Naive thymus-derived CD4-positive, alpha-beta T cell (primary cell): ENCODE results near the gene P4HA3. TPM values are rescaled to one million over a fixed set of nuclear protein-coding genes. Genes with fewer than 3 reads are reported as not detected.

Experiments
- ATAC-seq: fragments of 150-1000 bp; cut with Tn5 transposase; 2 replicates; pipeline ENCODE4 v1.10.0; 2021; ENCODE audit warnings: mild to moderate bottlenecking, moderate library complexity
- CTCF ChIA-PET: fragments of 350-600 bp; sonication (Branson Sonifier 250); formaldehyde crosslinking; loops from one replicate; lab custom pipeline; 2021; ENCODE audit warnings: antibody characterized with exemption; lab: Charles Lee
- POLR2A ChIA-PET: fragments of 350-600 bp; sonication (Branson Sonifier 250); formaldehyde crosslinking; loops from one replicate; lab custom pipeline; 2021; ENCODE audit warnings: antibody characterized with exemption, inconsistent platforms; lab: Charles Lee
- DNase-seq, 9 donors: peaks; one replicate each; pipeline versions ENCODE4 v3.0.0 to v3.0.0-alpha.2; 2020 to 2022; ENCODE audit warnings: mixed read lengths in 1 of 9
- H3K27ac ChIP-seq: one replicate; pipeline ENCODE4 v1.7.0; 2013; ENCODE audit warnings: mild to moderate bottlenecking, low read depth, low read length, moderate library complexity
- H3K27me3 ChIP-seq, 2 donors: one replicate each; pipeline ENCODE4 v1.7.0; 2013; ENCODE audit warnings: low read length in 2 of 2, mild to moderate bottlenecking in 2 of 2, moderate library complexity in 2 of 2; ENCODE audit not compliant: control insufficient read depth in 2 of 2, insufficient read depth in 2 of 2
- H3K36me3 ChIP-seq, 3 experiments: 1 replicate in 2 of 3; 2 replicates in 1 of 3; pipeline ENCODE4 v1.7.0; 2013; ENCODE audit warnings: low read length in 3 of 3, mild to moderate bottlenecking in 3 of 3, moderate library complexity in 1 of 3; ENCODE audit not compliant: insufficient read depth in 3 of 3, control insufficient read depth in 2 of 3
- H3K4me1 ChIP-seq, 2 donors: one replicate each; pipeline ENCODE4 v1.7.0; 2013; ENCODE audit warnings: low read length in 2 of 2, mild to moderate bottlenecking in 2 of 2, moderate library complexity in 1 of 2; ENCODE audit not compliant: control insufficient read depth in 2 of 2, insufficient read depth in 2 of 2
- H3K4me3 ChIP-seq: 2 replicates; pipeline ENCODE4 v1.7.0; 2013; ENCODE audit warnings: mild to moderate bottlenecking, low read length
- H3K9me3 ChIP-seq, 3 experiments: 1 replicate in 2 of 3; 2 replicates in 1 of 3; pipeline ENCODE4 v1.7.0; 2013; ENCODE audit warnings: low read length in 3 of 3; ENCODE audit not compliant: control insufficient read depth in 2 of 3
- H3K27ac Mint-ChIP-seq, 9 donors: one replicate each; pipeline ENCODE4 v1.8.0; 2020 to 2022; ENCODE audit warnings: mixed read lengths in 9 of 9, mild to moderate bottlenecking in 8 of 9, moderate library complexity in 5 of 9, inconsistent platforms in 2 of 9
- H3K27me3 Mint-ChIP-seq, 5 donors: one replicate each; pipeline ENCODE4 v1.8.0; 2021 to 2022; ENCODE audit warnings: mixed read lengths in 5 of 5, mild to moderate bottlenecking in 1 of 5
- H3K36me3 Mint-ChIP-seq, 5 donors: one replicate each; pipeline ENCODE4 v1.8.0; 2020 to 2022; ENCODE audit warnings: mixed read lengths in 5 of 5, mild to moderate bottlenecking in 3 of 5, inconsistent platforms in 1 of 5
- H3K4me1 Mint-ChIP-seq, 7 donors: one replicate each; pipeline ENCODE4 v1.8.0; 2020 to 2022; ENCODE audit warnings: mixed read lengths in 7 of 7, mild to moderate bottlenecking in 3 of 7, inconsistent platforms in 1 of 7
- H3K4me3 Mint-ChIP-seq, 10 donors: one replicate each; pipeline ENCODE4 v1.8.0; 2020 to 2022; ENCODE audit warnings: mild to moderate bottlenecking in 10 of 10, mixed read lengths in 10 of 10, moderate library complexity in 6 of 10, inconsistent platforms in 2 of 10
- H3K9me3 Mint-ChIP-seq, 11 donors: one replicate each; pipeline ENCODE4 v1.8.0; 2020 to 2022; ENCODE audit warnings: mixed read lengths in 11 of 11, mild to moderate bottlenecking in 4 of 11, inconsistent platforms in 1 of 11, moderate library complexity in 1 of 11
- intact Hi-C, 2 donors: fragments of 100-400 bp; cut with micrococcal nuclease; formaldehyde crosslinking; loops; one replicate each; pipeline ENCODE4 v1.15.1; 2023
- polyA plus RNA-seq, 2 donors: library from polyadenylated mRNA; unstranded; fragments of 300-500 nt; fragmentation: Illumina TruSeq; gene quantifications; one replicate each; pipeline ENCODE4 v1.2.3, GENCODE V29; 2021
- total RNA-seq, 6 experiments: library from RNA in 5 of 6; stranded (reverse) in 5 of 6; gene quantifications; 1 replicate in 5 of 6; 2 replicates in 1 of 6; pipeline ENCODE4 v1.2.3 and lab custom pipeline; 2021 to 2026

The P4HA3 gene
- total and polyA plus RNA-seq, 7 experiments from 2014 or later: not detected

DNA sequence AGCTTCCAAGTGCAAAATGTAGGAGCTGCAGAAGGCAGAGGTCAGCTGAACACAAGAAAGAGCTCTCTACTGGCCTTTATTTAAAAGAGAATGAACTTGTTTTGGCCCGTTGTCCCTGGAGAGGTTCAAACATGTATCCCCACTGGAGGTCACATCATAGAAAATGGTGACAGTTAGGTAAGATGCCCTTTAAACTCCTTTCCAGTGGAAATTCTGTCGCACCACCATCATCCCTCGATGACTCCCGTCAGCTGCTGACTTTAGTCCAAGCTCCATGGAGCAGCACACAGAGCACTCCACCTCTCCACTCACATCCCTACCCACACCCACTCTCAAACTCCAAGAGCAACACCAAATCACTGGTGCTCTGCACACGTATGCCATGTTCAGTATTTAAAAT is 15.2 kb upstream of the P4HA3 start:
- POLR2A ChIA-PET: no interaction called here

DNA sequence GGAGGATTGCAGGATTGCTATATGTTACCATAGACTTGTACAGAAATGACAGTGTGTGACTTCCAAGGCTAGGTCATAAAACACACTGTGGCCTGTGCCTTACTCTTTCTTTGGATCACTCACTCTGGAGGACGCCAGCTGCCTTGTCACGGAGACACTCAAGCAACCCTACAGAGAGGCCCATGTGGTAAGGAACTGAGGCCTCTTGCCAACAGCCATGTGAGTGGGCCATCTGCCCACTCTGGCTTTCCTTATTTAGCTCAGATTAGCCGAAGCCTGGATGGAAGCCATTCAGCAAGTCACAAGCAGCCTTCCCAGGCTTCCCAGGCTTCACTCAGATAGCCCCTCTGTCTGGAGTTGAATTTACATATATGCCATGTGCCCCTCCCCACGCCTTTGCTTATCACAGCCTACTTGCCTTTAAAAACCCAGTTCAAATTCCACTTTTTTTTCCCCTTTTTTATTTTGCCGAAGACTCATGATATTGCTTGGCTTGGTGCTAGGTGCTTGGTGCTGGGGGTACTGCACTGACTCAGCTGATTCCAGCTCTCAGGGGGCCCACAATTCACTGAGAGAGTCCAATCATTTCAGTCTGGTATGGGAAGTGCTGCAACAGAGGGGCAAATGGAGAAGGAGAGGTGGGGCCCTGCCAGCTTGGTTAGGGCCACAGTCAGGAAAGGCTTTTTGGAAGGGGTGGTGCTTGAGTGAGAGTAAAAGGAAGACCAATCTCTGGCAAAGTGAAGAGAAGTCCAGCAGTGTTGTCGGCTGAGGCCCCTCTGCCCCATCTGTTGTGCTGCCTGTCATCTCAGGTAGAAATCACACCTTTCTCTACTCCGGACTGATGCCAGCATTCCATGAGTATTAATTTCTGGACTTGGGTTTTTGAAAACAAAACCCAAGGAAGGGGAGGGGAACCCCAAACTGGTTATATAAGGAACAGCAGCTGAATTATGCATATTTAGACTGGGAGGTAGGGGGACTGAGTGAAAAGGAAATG is 14.5 kb upstream of the P4HA3 start:
- Histone ChIP-seq H3K27ac (no peak overlapping the region), H3K9me3 (no peaks in the 10 kb centered on the region), H3K27me3 (no peaks in the 10 kb centered on the region), H3K4me1 (no peaks in the 10 kb centered on the region), H3K36me3 (no peaks in the 10 kb centered on the region), H3K4me3 (no peak overlapping the region)
- intact Hi-C loops: no loop called here
- ChIA-PET CTCF (no interaction called here), POLR2A (no interaction called here)
- DNase-seq: no peak
- Mint-ChIP-seq H3K9me3 (peaks cover 0 to 3% (median 0%) of the 10 kb centered on the region in 11 donors), H3K4me3 (no peak overlapping the region), H3K27ac (no peak overlapping the region), H3K4me1 (peaks cover 0 to 6% (median 0%) of the 10 kb centered on the region in 7 donors), H3K36me3 (peaks cover 0 to 12% (median 0%) of the 10 kb centered on the region in 5 donors), H3K27me3 (peaks cover 0 to 18% (median 1%) of the 10 kb centered on the region in 5 donors)
- no peak for ATAC-seq

More for the DNA sequence above, 15.2 kb upstream of the P4HA3 start:
- Mint-ChIP-seq H3K36me3 (peaks cover 0 to 12% (median 0%) of the 10 kb centered on the region in 5 donors), H3K27ac (no peak overlapping the region), H3K4me3 (no peak overlapping the region), H3K9me3 (peaks cover 0 to 3% (median 0%) of the 10 kb centered on the region in 11 donors), H3K27me3 (peaks cover 0 to 15% (median 0%) of the 10 kb centered on the region in 5 donors), H3K4me1 (peaks cover 0 to 5% (median 0%) of the 10 kb centered on the region in 7 donors)
- H3K27ac ChIP-seq: no peak overlapping the region
- no peak for ATAC-seq
- CTCF ChIA-PET: no interaction called here
- H3K4me1 ChIP-seq: no peaks in the 10 kb centered on the region
- H3K4me3 ChIP-seq: no peak overlapping the region
- no peak for DNase-seq
- H3K27me3 ChIP-seq: no peaks in the 10 kb centered on the region
- no peaks in the 10 kb centered on the region for H3K36me3 ChIP-seq
- intact Hi-C loops: no loop called here
- H3K9me3 ChIP-seq: no peaks in the 10 kb centered on the region

DNA sequence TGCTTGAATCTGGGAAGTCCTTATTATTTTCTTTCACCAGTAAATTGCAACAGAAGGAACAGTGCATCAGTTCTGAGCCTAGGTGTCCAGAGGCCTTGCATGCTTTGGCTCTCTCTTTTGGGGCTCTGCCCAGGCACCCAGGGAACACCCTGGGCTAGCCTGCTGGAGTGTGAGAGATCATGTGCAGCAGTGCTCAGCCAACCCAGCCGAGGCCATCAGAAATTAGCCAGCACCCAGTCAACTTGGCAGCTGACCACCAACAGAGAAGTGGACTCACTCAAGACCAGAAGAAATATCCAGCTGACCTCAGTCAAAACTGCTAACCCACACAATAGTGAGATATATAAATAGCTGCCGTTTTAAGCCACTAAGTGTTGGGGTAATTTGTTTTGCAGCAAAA is 11.2 kb upstream of the P4HA3 start:
- Histone ChIP-seq H3K27me3 (peaks cover 0 to 3% of the 10 kb centered on the region in 2 donors), H3K4me1 (no peaks in the 10 kb centered on the region), H3K9me3 (peaks cover 0 to 1% (median 0%) of the 10 kb centered on the region in 3 experiments), H3K27ac (no peak overlapping the region), H3K36me3 (no peaks in the 10 kb centered on the region), H3K4me3 (no peak overlapping the region)
- CTCF ChIA-PET: interaction anchor here (4.4 kb wide), 1 partner anchor 67 kb away, joined by 23 read pairs; no protein-coding TSS in a partner anchor
- intact Hi-C loops: no loop called here
- Mint-ChIP-seq H3K27ac (no peak overlapping the region), H3K9me3 (peaks cover 0 to 10% (median 4%) of the 10 kb centered on the region in 11 donors), H3K4me1 (peaks cover 0 to 6% (median 0%) of the 10 kb centered on the region in 7 donors), H3K27me3 (peaks cover 0 to 18% (median 7%) of the 10 kb centered on the region in 5 donors), H3K36me3 (peaks cover 0 to 9% (median 0%) of the 10 kb centered on the region in 5 donors), H3K4me3 (no peak overlapping the region)
- DNase-seq (no peak), ATAC-seq (no peak)
- POLR2A ChIA-PET: no interaction called here

DNA sequence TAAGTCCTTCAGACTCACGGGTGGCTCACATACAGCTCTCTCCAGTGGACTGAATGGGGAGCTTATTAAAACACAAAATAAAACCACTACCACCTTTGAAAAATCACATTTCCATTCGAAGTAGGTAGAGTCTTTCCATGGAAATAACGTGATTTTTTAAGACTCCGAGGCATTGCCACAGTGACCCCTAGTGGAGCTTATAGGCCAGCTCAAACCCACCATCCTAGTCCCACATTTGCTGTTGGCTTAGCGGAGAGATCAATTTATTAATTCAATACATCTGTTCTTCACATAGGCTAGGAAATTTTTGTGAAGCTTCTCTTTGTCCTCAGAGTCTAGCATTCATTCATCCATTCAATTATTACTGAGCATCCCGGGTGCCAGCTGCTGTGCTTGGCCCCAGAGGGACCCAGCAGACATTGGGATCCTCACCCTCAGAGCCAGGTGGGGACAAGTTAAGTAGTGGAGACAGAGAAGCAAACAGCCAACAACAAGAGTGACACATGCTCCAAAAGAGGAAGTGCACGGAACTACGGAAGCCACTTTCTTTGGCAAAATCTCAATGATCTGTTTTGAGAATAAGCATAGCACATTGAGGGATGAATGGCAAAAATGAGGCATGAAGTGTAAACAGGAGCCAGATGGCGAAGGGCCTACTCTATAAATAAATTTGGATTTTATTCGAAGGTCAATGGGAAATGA is 10.2 kb upstream of the P4HA3 start:
- DNase-seq: peak in 4 of 9 donors; percentile 16 to 33 (median 28)
- Histone ChIP-seq H3K9me3 (peaks cover 0 to 6% (median 0%) of the 10 kb centered on the region in 3 experiments), H3K4me3 (no peak overlapping the region), H3K27ac (no peak overlapping the region), H3K36me3 (no peaks in the 10 kb centered on the region), H3K27me3 (peaks cover 0 to 3% of the 10 kb centered on the region in 2 donors), H3K4me1 (no peaks in the 10 kb centered on the region)
- ATAC-seq: peak; percentile 49
- Mint-ChIP-seq H3K9me3 (peaks cover 3 to 20% (median 14%) of the 10 kb centered on the region in 11 donors), H3K4me3 (no peak overlapping the region), H3K27me3 (peaks cover 0 to 22% (median 7%) of the 10 kb centered on the region in 5 donors), H3K4me1 (peaks cover 0 to 6% (median 0%) of the 10 kb centered on the region in 7 donors), H3K36me3 (peaks cover 0 to 13% (median 2%) of the 10 kb centered on the region in 5 donors), H3K27ac (no peak overlapping the region)
- CTCF ChIA-PET: interaction anchor here (0.7 to 4.4 kb wide), 6 partner anchors 24 to 875 kb away, joined by 3 to 23 read pairs (median 3); no protein-coding TSS in a partner anchor
- intact Hi-C loops: loop anchor here (1.0 kb wide), 2 partner anchors 66 to 357 kb away; no protein-coding TSS in a partner anchor
- POLR2A ChIA-PET: no interaction called here

DNA sequence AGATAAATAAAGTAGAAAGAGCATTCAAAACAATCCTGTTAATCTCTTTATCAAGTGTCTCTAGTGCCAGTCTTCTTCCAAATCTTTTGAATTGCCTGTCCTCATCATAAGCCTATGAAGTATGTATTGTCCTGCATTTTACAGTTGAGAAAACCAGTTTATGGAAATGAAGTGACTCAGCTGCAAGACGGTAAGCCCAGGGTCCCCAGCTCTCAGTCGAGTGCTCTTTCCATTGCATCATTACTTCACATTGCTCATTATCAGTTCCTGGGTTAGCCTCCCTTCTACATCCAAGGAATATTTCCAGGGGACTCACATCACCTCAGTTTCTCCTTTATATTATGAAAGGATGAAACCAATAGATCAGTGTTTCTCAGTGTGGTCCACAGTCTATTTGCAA is 9.1 kb upstream of the P4HA3 start:
- ChIA-PET CTCF (interaction anchor here (0.9 to 4.4 kb wide), 4 partner anchors 11 to 129 kb away, joined by 3 to 23 read pairs (median 4); no protein-coding TSS in a partner anchor), POLR2A (no interaction called here)
- Mint-ChIP-seq H3K9me3 (peaks cover 3 to 31% (median 19%) of the 10 kb centered on the region in 11 donors), H3K27ac (no peak overlapping the region), H3K4me3 (no peak overlapping the region), H3K27me3 (peaks cover 0 to 24% (median 7%) of the 10 kb centered on the region in 5 donors), H3K36me3 (peaks cover 0 to 15% (median 2%) of the 10 kb centered on the region in 5 donors), H3K4me1 (peaks cover 0 to 6% (median 0%) of the 10 kb centered on the region in 7 donors)
- H3K4me1 ChIP-seq: no peaks in the 10 kb centered on the region
- ATAC-seq (no peak), DNase-seq (no peak)
- no peak overlapping the region for H3K27ac ChIP-seq
- H3K27me3 ChIP-seq: peaks cover 0 to 3% of the 10 kb centered on the region in 2 donors
- intact Hi-C loops: no loop called here
- H3K4me3 ChIP-seq: no peak overlapping the region
- H3K9me3 ChIP-seq: peaks cover 0 to 6% (median 0%) of the 10 kb centered on the region in 3 experiments
- no peaks in the 10 kb centered on the region for H3K36me3 ChIP-seq
